ENCODE measurements around the gene CABP4. TPM values are rescaled to one million over a fixed set of nuclear protein-coding genes. Genes with fewer than 3 reads are reported as not detected.

Gene CABP4
- total RNA-seq, 1 experiment from 2014 or later: not detected

DNA sequence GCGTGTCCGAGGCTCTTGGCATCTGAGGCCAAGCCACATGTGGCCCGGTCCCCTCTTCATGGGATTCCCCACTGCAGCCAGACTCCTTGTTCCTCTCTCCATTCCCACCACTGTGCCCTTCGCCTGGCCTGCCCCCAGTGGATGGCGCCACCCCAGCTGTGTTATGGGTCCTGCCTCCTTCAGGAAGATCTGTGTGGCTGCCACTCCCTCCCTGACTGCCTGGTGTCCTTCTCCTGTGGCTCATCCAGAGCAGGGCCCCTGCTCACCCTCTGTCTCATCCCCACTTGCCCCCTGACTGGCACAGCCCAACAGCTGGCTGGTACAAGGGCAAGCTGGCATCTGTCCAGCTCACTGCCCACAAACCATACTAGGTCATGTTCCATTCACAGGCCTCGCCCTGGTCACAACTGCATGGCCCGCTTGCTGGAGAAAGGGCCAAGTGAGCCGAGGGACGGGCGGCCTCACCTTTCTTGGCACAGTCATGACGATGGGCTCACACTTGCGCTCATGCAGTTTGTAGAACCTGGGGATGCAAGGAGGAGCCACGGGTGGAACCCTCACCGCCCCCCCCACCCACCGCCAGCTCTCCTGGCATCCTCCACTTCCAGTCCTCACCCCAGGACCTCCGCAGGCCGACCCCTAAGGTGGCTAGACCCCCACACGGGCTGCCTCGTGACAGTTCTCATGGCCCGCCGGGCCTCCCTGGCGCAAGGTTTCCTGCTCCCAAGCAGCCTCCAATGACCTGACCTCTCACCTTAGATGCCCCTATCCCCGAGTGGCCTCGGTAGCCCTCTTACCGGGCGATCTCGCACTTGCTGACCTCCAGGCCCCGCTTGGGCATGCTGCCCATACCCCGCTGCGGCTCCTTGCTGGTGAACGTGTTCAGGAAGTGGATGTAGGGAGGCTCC is 15.6 kb upstream of the CABP4 start (continued):
- TF ChIP-seq NR3C1 (CRISPR knock-in tag; conservative IDR thresholded peaks at IDR 0.05; ENCODE audit: low read depth): no peak
- TF ChIP-seq, protein P1, sequence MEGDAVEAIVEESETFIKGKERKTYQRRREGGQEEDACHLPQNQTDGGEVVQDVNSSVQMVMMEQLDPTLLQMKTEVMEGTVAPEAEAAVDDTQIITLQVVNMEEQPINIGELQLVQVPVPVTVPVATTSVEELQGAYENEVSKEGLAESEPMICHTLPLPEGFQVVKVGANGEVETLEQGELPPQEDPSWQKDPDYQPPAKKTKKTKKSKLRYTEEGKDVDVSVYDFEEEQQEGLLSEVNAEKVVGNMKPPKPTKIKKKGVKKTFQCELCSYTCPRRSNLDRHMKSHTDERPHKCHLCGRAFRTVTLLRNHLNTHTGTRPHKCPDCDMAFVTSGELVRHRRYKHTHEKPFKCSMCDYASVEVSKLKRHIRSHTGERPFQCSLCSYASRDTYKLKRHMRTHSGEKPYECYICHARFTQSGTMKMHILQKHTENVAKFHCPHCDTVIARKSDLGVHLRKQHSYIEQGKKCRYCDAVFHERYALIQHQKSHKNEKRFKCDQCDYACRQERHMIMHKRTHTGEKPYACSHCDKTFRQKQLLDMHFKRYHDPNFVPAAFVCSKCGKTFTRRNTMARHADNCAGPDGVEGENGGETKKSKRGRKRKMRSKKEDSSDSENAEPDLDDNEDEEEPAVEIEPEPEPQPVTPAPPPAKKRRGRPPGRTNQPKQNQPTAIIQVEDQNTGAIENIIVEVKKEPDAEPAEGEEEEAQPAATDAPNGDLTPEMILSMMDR (IDR thresholded peaks at IDR 0.05): no peak
- TF ChIP-seq, protein P2, sequence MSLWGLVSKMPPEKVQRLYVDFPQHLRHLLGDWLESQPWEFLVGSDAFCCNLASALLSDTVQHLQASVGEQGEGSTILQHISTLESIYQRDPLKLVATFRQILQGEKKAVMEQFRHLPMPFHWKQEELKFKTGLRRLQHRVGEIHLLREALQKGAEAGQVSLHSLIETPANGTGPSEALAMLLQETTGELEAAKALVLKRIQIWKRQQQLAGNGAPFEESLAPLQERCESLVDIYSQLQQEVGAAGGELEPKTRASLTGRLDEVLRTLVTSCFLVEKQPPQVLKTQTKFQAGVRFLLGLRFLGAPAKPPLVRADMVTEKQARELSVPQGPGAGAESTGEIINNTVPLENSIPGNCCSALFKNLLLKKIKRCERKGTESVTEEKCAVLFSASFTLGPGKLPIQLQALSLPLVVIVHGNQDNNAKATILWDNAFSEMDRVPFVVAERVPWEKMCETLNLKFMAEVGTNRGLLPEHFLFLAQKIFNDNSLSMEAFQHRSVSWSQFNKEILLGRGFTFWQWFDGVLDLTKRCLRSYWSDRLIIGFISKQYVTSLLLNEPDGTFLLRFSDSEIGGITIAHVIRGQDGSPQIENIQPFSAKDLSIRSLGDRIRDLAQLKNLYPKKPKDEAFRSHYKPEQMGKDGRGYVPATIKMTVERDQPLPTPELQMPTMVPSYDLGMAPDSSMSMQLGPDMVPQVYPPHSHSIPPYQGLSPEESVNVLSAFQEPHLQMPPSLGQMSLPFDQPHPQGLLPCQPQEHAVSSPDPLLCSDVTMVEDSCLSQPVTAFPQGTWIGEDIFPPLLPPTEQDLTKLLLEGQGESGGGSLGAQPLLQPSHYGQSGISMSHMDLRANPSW (CRISPR knock-in tag; conservative IDR thresholded peaks at IDR 0.05; ENCODE audit: low read depth): no peak
- TF ChIP-seq, protein P3, sequence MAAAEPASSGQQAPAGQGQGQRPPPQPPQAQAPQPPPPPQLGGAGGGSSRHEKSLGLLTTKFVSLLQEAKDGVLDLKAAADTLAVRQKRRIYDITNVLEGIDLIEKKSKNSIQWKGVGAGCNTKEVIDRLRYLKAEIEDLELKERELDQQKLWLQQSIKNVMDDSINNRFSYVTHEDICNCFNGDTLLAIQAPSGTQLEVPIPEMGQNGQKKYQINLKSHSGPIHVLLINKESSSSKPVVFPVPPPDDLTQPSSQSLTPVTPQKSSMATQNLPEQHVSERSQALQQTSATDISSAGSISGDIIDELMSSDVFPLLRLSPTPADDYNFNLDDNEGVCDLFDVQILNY (CRISPR knock-in tag; IDR thresholded peaks at IDR 0.05): no peak
- TF ChIP-seq FOXJ3 (CRISPR knock-in tag; IDR thresholded peaks at IDR 0.05; ENCODE audit: borderline replicate concordance): no peak
- TF ChIP-seq, protein P4, sequence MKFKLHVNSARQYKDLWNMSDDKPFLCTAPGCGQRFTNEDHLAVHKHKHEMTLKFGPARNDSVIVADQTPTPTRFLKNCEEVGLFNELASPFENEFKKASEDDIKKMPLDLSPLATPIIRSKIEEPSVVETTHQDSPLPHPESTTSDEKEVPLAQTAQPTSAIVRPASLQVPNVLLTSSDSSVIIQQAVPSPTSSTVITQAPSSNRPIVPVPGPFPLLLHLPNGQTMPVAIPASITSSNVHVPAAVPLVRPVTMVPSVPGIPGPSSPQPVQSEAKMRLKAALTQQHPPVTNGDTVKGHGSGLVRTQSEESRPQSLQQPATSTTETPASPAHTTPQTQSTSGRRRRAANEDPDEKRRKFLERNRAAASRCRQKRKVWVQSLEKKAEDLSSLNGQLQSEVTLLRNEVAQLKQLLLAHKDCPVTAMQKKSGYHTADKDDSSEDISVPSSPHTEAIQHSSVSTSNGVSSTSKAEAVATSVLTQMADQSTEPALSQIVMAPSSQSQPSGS (CRISPR knock-in tag; IDR thresholded peaks at IDR 0.05; ENCODE audit: borderline replicate concordance, low read depth): no peak

- DNase-seq (ENCODE audit: low spot score) (no peak), ATAC-seq (no peak)
- H3K9me3 Mint-ChIP-seq: no peaks in the 10 kb centered on the region
- no peak overlapping the region for H3K4me3 Mint-ChIP-seq
- H3K4me1 Mint-ChIP-seq: peaks cover 19% of the 10 kb centered on the region
- ChIA-PET CTCF (interaction anchor here (0.6 to 1.4 kb wide), 3 partner anchors 10 to 44 kb away, joined by 3 to 4 read pairs (median 3); no protein-coding TSS in a partner anchor), POLR2A (interaction anchor here (0.6 to 1.2 kb wide), 2 partner anchors 20 to 39 kb away, joined by 4 to 5 read pairs; partner anchors contain the start of gene PPP1CA)
- TF ChIP-seq JUN (CRISPR knock-in tag; IDR thresholded peaks at IDR 0.05): no peak
- TF ChIP-seq ZNF671 (CRISPR knock-in tag; IDR thresholded peaks at IDR 0.05): no peak
- no peak for TF ChIP-seq CDX4 (CRISPR knock-in tag; IDR thresholded peaks at IDR 0.05; ENCODE audit: borderline replicate concordance)
- TF ChIP-seq ZNF512 (CRISPR knock-in tag; IDR thresholded peaks at IDR 0.05; ENCODE audit: borderline replicate concordance): no peak
- no peak for TF ChIP-seq CBFB (CRISPR knock-in tag; IDR thresholded peaks at IDR 0.05; ENCODE audit: low read depth)
- TF ChIP-seq JAZF1 (CRISPR knock-in tag; IDR thresholded peaks at IDR 0.05): no peak
- no peak for TF ChIP-seq ARID4B (CRISPR knock-in tag; IDR thresholded peaks at IDR 0.05; ENCODE audit: borderline replicate concordance)
- no peak for TF ChIP-seq ZNF138 (CRISPR knock-in tag; conservative IDR thresholded peaks at IDR 0.05)
- no peak for TF ChIP-seq GTF2I (CRISPR knock-in tag; conservative IDR thresholded peaks at IDR 0.05)
- no peak overlapping the region for H3K27ac Mint-ChIP-seq
- no peaks in the 10 kb centered on the region for H3K27me3 Mint-ChIP-seq (ENCODE audit: low read depth)
- no peaks in the 10 kb centered on the region for H3K36me3 Mint-ChIP-seq
These were observed 14.7 kb upstream of the CABP4 start for GRCh38 chr11:67440229-67441097.
